Measurements from ENCODE around the gene CALML3. TPM values are rescaled to one million over a fixed set of nuclear protein-coding genes. Genes with fewer than 3 reads are reported as not detected.
"Not testable (repeated sequence)": the region's sequence is repeated elsewhere in the genome, so short reads cannot be mapped to it uniquely, and the experiment has no call there.

Gene CALML3
- total RNA-seq, 1 donor from 2014 or later, result not detected

GRCh38 chr10:5556576-5556975, 31.8 kb downstream of the CALML3 start:
- H3K9me3 Mint-ChIP-seq, result no peaks in the 10 kb centered on the region
- H3K36me3 Mint-ChIP-seq (ENCODE audit: low read depth), result no peaks in the 10 kb centered on the region
- intact Hi-C loops (cut with micrococcal nuclease), result no loop called here
- no peak overlapping the region for H3K4me3 Mint-ChIP-seq
- DNase-seq, result no peak
- no peak for TF ChIP-seq CTCF (IDR thresholded peaks at IDR 0.05)
- ChIA-PET CTCF (interaction anchor here (1.0 kb wide), 1 partner anchor 66 kb away, joined by 3 read pairs; no protein-coding TSS in a partner anchor), POLR2A (no interaction called here)
- H3K27me3 Mint-ChIP-seq, result peaks cover 8% of the 10 kb centered on the region
- H3K27ac Mint-ChIP-seq, result no peak overlapping the region
- no peak for ATAC-seq (ENCODE audit: low read depth)
- peaks cover 10% of the 10 kb centered on the region for H3K4me1 Mint-ChIP-seq

GRCh38 chr10:5557040-5557721, 32.4 kb downstream of the CALML3 start:
- H3K4me1 Mint-ChIP-seq, result peaks cover 5% of the 10 kb centered on the region
- H3K9me3 Mint-ChIP-seq, result no peaks in the 10 kb centered on the region
- intact Hi-C loops (cut with micrococcal nuclease), result no loop called here
- CTCF ChIA-PET, result no interaction called here
- peaks cover 10% of the 10 kb centered on the region for H3K27me3 Mint-ChIP-seq
- POLR2A ChIA-PET, result no interaction called here
- no peak overlapping the region for H3K4me3 Mint-ChIP-seq
- no peaks in the 10 kb centered on the region for H3K36me3 Mint-ChIP-seq (ENCODE audit: low read depth)
- no peak for TF ChIP-seq CTCF (IDR thresholded peaks at IDR 0.05)
- H3K27ac Mint-ChIP-seq, result no peak overlapping the region
- DNase-seq (no peak), ATAC-seq (ENCODE audit: low read depth) (no peak)

GRCh38 chr10:5557799-5558771, 33.3 kb downstream of the CALML3 start:
- POLR2A ChIA-PET, result no interaction called here
- H3K27ac Mint-ChIP-seq, result no peak overlapping the region
- CTCF ChIA-PET, result no interaction called here
- no peak overlapping the region for H3K4me3 Mint-ChIP-seq
- ATAC-seq (ENCODE audit: low read depth), result no peak
- no peak for DNase-seq
- no peak for TF ChIP-seq CTCF (IDR thresholded peaks at IDR 0.05)
- H3K36me3 Mint-ChIP-seq (ENCODE audit: low read depth), result no peaks in the 10 kb centered on the region
- H3K27me3 Mint-ChIP-seq, result peaks cover 15% of the 10 kb centered on the region
- no peaks in the 10 kb centered on the region for H3K4me1 Mint-ChIP-seq
- no peaks in the 10 kb centered on the region for H3K9me3 Mint-ChIP-seq
- intact Hi-C loops (cut with micrococcal nuclease), result no loop called here

GRCh38 chr10:5559022-5559421, 34.3 kb downstream of the CALML3 start:
- ATAC-seq (ENCODE audit: low read depth); H3K4me3 Mint-ChIP-seq; H3K4me1 Mint-ChIP-seq; H3K9me3 Mint-ChIP-seq; intact Hi-C loops (cut with micrococcal nuclease); DNase-seq; H3K36me3 Mint-ChIP-seq (ENCODE audit: low read depth); POLR2A ChIA-PET; H3K27ac Mint-ChIP-seq; CTCF ChIA-PET: not testable (repeated sequence)
- H3K27me3 Mint-ChIP-seq, result peaks cover 13% of the 10 kb centered on the region

GRCh38 chr10:5559642-5560141, 34.9 kb downstream of the CALML3 start:
- intact Hi-C loops (cut with micrococcal nuclease), result no loop called here
- H3K27me3 Mint-ChIP-seq, result peaks cover 16% of the 10 kb centered on the region
- no peaks in the 10 kb centered on the region for H3K9me3 Mint-ChIP-seq
- ChIA-PET CTCF (no interaction called here), POLR2A (no interaction called here)
- no peak overlapping the region for H3K4me3 Mint-ChIP-seq
- no peak for TF ChIP-seq CTCF (IDR thresholded peaks at IDR 0.05)
- H3K27ac Mint-ChIP-seq, result no peak overlapping the region
- ATAC-seq (ENCODE audit: low read depth) (no peak), DNase-seq (no peak)
- no peaks in the 10 kb centered on the region for H3K36me3 Mint-ChIP-seq (ENCODE audit: low read depth)
- no peaks in the 10 kb centered on the region for H3K4me1 Mint-ChIP-seq

All from activated B cell treated with CpG ODN at 0.5 μM for 24 hours (primary cell).